Ramos (cell line): ENCODE results near the gene UBP1.

Source experiments
- in situ Hi-C: fragments of 300-500 bp; cut with MboI; formaldehyde crosslinking; loops from one replicate; pipeline ENCODE4 v1.14.3; 2022; ENCODE audit warnings: low sequenced_read_pairs; ENCODE audit not compliant: unreplicated experiment

Gene UBP1

GRCh38 chr3:33392703-33393125 is 47.5 kb downstream of the UBP1 start:
- in situ Hi-C loops = no loop called here

- in situ Hi-C loops = no loop called here
Measured at GRCh38 chr3:33392144-33392543, 48.1 kb downstream of the UBP1 start.

GRCh38 chr3:33391255-33391995 is 48.8 kb downstream of the UBP1 start:
- in situ Hi-C loops = no loop called here

- in situ Hi-C loops = loop anchor here (10.0 kb wide), 1 partner anchor 255 kb away; no protein-coding TSS in a partner anchor
Measured at GRCh38 chr3:33389908-33390307, 50.3 kb downstream of the UBP1 start.

- in situ Hi-C loops = loop anchor here (10.0 kb wide), 1 partner anchor 254 kb away; no protein-coding TSS in a partner anchor
Measured at GRCh38 chr3:33388374-33389100, 51.7 kb downstream of the UBP1 start.

GRCh38 chr3:33386631-33387030 is 53.6 kb downstream of the UBP1 start:
- in situ Hi-C loops = loop anchor here (10.0 kb wide), 1 partner anchor 252 kb away; no protein-coding TSS in a partner anchor

- in situ Hi-C loops = loop anchor here (10.0 kb wide), 1 partner anchor 251 kb away; no protein-coding TSS in a partner anchor
Measured at GRCh38 chr3:33385423-33385822, 54.8 kb downstream of the UBP1 start.

- in situ Hi-C loops = loop anchor here (10.0 kb wide), 1 partner anchor 249 kb away; no protein-coding TSS in a partner anchor
Measured at GRCh38 chr3:33383951-33384350, 56.3 kb downstream of the UBP1 start.

- in situ Hi-C loops = loop anchor here (10.0 kb wide), 1 partner anchor 246 kb away; no protein-coding TSS in a partner anchor
Measured at GRCh38 chr3:33380653-33381052, 59.6 kb downstream of the UBP1 start.

- in situ Hi-C loops = no loop called here
Measured at GRCh38 chr3:33377931-33378330, 62.3 kb downstream of the UBP1 start.

- in situ Hi-C loops = no loop called here
Measured at GRCh38 chr3:33377489-33377888, 62.7 kb downstream of the UBP1 start.

- in situ Hi-C loops = no loop called here
Measured at GRCh38 chr3:33373082-33373437, 67.1 kb downstream of the UBP1 start.

- in situ Hi-C loops = no loop called here
Measured at GRCh38 chr3:33372218-33373081, 67.8 kb downstream of the UBP1 start.

- in situ Hi-C loops = no loop called here
Measured at GRCh38 chr3:33364531-33365128, 75.6 kb downstream of the UBP1 start.

GRCh38 chr3:33364060-33364459 is 76.1 kb downstream of the UBP1 start:
- in situ Hi-C loops = no loop called here

- in situ Hi-C loops = no loop called here
Measured at GRCh38 chr3:33363113-33363800, 76.9 kb downstream of the UBP1 start.

GRCh38 chr3:33360136-33360825 is 79.9 kb downstream of the UBP1 start:
- in situ Hi-C loops = no loop called here

- in situ Hi-C loops = no loop called here
Measured at GRCh38 chr3:33358172-33358781, 81.9 kb downstream of the UBP1 start.
